Measurements from ENCODE around the gene PTPRF.

Gene PTPRF

GRCh38 chr1:43580039-43580438 is 49.4 kb downstream of the PTPRF start:
- Histone ChIP-seq H3K4me3 (ENCODE audit: low read depth, low read length) (no peak overlapping the region), H3K36me3 (peaks cover 66% of the 10 kb centered on the region), H3K27ac (no peak overlapping the region), H3K9me3 (ENCODE audit: severe bottlenecking) (no peaks in the 10 kb centered on the region), H3K27me3 (ENCODE audit: insufficient read depth, low read depth, severe bottlenecking) (no peaks in the 10 kb centered on the region)
- TF ChIP-seq CTCF (IDR thresholded peaks at IDR 0.05; ENCODE audit: low read depth, low read length): no peak
- DNase-seq: no peak

GRCh38 chr1:43582162-43582566 is 51.5 kb downstream of the PTPRF start:
- Histone ChIP-seq H3K4me3 (ENCODE audit: low read depth, low read length) (no peak overlapping the region), H3K9me3 (ENCODE audit: severe bottlenecking) (no peaks in the 10 kb centered on the region), H3K27ac (peak overlapping the region; percentile 34; the same call in 1 of the 2 replicates), H3K36me3 (peaks cover 49% of the 10 kb centered on the region), H3K27me3 (ENCODE audit: insufficient read depth, low read depth, severe bottlenecking) (no peaks in the 10 kb centered on the region)
- no peak for TF ChIP-seq CTCF (IDR thresholded peaks at IDR 0.05; ENCODE audit: low read depth, low read length)
- peak; percentile 38 for DNase-seq

- TF ChIP-seq CTCF (IDR thresholded peaks at IDR 0.05; ENCODE audit: low read depth, low read length): no peak
- no peaks in the 10 kb centered on the region for H3K9me3 ChIP-seq (ENCODE audit: severe bottlenecking)
- no peak overlapping the region for H3K27ac ChIP-seq
- H3K27me3 ChIP-seq (ENCODE audit: insufficient read depth, low read depth, severe bottlenecking): no peaks in the 10 kb centered on the region
- H3K4me3 ChIP-seq (ENCODE audit: low read depth, low read length): no peak overlapping the region
- H3K36me3 ChIP-seq: peaks cover 45% of the 10 kb centered on the region
- DNase-seq: no peak
Measured at GRCh38 chr1:43583058-43583457, 52.4 kb downstream of the PTPRF start.

GRCh38 chr1:43584204-43584603 is 53.5 kb downstream of the PTPRF start:
- no peaks in the 10 kb centered on the region for H3K27me3 ChIP-seq (ENCODE audit: insufficient read depth, low read depth, severe bottlenecking)
- H3K36me3 ChIP-seq: peaks cover 43% of the 10 kb centered on the region
- DNase-seq: no peak
- H3K4me3 ChIP-seq (ENCODE audit: low read depth, low read length): no peak overlapping the region
- TF ChIP-seq CTCF (IDR thresholded peaks at IDR 0.05; ENCODE audit: low read depth, low read length): no peak
- no peaks in the 10 kb centered on the region for H3K9me3 ChIP-seq (ENCODE audit: severe bottlenecking)
- H3K27ac ChIP-seq: no peak overlapping the region

- H3K4me3 ChIP-seq (ENCODE audit: low read depth, low read length): no peak overlapping the region
- no peaks in the 10 kb centered on the region for H3K27me3 ChIP-seq (ENCODE audit: insufficient read depth, low read depth, severe bottlenecking)
- TF ChIP-seq CTCF (IDR thresholded peaks at IDR 0.05; ENCODE audit: low read depth, low read length): no peak
- H3K27ac ChIP-seq: no peak overlapping the region
- no peaks in the 10 kb centered on the region for H3K9me3 ChIP-seq (ENCODE audit: severe bottlenecking)
- H3K36me3 ChIP-seq: peaks cover 42% of the 10 kb centered on the region
- DNase-seq: no peak
Measured at GRCh38 chr1:43585557-43585956, 54.9 kb downstream of the PTPRF start.

- H3K4me3 ChIP-seq (ENCODE audit: low read depth, low read length): no peak overlapping the region
- H3K9me3 ChIP-seq (ENCODE audit: severe bottlenecking): no peaks in the 10 kb centered on the region
- H3K27ac ChIP-seq: no peak overlapping the region
- no peaks in the 10 kb centered on the region for H3K27me3 ChIP-seq (ENCODE audit: insufficient read depth, low read depth, severe bottlenecking)
- peaks cover 42% of the 10 kb centered on the region for H3K36me3 ChIP-seq
- DNase-seq: no peak
- no peak for TF ChIP-seq CTCF (IDR thresholded peaks at IDR 0.05; ENCODE audit: low read depth, low read length)
Measured at GRCh38 chr1:43586136-43586731, 55.6 kb downstream of the PTPRF start.

All from WERI-Rb-1 (cell line).